ENCODE data around the gene CDK5.
A peak's percentile ranks its signal among the peaks of the same experiment; 100 is the strongest.

Gene CDK5

DNA sequence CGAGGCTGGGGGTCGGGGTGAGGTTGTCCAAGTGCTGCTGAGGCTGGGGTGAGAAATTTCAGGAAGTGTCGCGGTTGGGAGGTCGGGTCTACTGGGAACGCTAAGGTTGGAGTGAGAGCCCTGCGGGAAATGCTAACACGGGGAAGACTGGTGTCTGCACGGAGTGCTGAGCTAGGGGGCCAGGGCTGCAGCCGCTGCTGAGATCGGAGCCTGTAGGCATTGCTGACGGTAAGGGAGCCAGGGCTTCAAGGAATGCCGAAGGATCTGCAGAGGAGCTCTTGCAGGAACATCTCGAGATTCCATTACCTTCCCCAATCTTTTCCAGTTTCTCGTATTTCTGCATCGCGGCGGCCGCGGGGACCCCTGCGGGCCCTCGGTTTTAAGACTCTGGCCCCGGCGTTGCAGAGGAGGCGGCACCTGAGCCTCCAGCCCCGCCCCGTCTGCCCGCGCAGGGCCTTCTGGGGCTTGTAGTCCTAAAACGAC lies at the start of gene CDK5:
CDK5 (minus strand) TSS at position 392 of the 483 bp plus-strand sequence; CDS start at position 343, 49 bp downstream.
- no peak for DNase-seq

DNA sequence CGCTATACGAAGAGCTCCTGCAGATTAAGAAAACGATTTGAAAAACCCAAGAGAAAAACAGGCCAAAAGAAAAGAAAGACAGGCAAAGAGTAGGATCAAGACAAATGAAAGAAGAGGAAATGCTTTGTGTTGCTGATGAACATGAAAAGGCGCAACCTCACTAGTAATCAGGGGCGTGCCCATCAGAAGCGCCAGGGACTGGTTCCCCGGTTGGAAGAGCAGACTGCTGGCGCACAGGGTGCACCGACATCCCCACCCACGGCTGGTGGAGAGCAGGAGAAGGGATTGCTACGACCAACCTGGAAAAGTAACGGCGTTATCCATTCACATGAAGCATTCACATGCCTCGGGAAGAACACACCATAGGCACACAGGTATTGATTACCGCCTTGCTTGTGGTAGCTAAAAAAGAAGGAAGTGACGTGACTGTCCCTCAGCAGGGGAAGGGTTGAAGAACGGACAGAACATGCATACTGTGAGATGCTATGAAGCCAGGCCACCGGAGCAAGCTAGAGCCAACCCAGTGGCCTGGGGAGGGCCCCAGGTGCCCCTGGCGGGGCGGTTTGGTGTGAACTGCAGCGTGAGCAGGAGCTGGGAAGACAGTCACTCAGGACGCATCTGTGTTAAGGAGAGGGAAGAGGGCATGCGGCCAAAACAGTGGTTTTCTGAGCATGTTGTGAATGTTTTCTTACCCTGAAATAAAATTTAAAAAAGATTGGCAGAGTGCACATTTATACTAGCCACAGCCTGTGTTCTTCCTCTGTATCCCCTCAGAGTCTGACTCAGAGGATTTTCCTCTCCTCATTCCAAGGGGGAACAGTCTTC lies 46.9 kb upstream of the CDK5 start:
- no peak for DNase-seq

DNA sequence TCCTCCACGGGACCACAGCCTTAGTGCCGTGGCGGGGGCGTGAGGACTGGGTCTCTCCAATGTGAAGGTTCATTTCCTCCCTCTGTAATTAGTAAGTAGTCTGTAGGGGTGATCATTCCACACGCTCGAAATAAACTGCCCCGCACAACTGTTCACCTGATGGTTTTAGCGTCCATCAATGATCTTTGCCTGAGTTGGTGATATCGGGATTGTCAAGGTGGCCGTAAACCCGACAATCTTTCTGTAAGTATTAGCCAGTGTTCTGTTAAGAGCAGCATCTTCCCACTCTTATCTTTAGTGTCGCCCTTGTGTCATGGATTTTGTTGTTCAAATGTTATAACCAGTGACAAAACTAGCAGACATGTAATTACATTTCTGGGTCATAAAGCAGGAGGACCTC lies 46.3 kb upstream of the CDK5 start:
- no peak for DNase-seq

DNA sequence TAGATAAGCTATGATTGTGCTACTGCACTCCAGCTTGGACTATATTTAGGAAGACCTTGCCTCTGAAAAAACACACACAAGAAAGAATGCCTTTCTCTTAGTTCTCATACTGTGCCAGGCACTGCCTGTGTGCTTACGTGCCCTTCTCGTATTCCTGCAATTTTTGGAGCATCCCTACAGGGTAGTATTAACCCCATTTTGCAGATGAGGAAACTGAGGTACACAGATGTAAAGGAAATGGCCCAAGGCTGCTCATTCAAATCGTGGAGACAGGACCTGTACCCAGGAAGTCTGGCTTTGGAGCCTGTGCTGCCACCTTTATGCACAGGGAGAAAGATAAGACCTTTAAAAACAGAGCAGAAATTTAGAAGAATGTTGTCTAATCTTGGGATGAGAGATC lies 45.3 kb upstream of the CDK5 start:
- DNase-seq: no peak

DNA sequence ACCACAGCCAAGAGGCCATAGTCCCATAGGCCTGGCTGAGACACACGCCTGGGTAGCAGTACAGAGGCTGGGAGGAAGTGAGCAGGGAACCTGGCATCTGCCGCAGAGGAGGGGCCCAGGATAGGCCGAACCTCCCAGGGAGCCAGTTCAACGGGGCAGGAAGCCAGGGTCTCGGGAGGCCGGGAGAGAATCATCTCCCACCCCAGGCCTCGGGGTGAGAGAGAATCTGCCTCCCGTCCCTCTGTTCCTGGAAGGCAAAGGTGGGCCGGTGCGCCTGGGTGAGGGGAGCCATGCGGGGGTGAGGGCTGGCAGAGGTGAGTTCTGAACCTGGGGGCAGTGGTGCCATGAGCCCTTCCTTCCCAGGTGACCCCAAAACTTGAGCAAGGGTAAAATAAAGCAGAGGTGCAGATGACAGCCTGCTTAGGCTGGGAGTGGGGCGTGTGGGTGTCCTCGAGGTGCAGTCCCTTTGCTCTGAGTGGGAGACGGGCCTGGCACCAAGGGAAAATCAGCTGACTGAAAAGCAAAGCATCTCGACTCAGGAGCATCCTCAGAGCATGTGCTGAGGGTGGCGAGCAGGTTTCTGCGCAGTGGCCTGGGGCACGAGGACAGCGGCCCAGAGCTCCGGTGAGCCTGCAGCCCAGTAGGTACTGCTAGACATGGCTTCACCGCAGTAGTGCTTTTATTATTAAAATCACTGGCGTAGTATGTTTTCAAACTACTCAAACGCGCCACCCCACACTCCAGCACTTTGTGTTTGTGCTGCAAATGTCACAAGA lies 44.1 kb upstream of the CDK5 start:
- DNase-seq: no peak

DNA sequence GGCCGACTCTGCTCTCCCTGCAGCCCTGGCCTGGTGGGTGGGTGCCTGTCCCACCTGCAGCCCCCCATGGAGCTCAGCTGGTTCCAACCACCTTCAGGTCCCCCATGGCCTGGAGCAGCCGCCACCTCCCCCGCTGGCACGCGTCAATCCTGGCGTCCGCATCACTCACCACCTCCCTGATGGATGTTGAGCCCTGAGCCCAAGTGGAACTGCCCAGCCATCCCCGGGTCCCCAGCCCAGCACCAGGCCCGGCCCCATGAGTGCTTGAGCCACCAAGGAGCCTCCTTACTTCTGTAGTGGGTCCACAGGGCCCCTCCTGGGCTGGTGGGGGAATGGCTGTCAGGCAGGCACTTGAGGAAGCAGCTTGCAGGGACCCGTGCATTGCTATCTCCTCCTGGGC lies 43.2 kb upstream of the CDK5 start:
- DNase-seq: no peak

DNA sequence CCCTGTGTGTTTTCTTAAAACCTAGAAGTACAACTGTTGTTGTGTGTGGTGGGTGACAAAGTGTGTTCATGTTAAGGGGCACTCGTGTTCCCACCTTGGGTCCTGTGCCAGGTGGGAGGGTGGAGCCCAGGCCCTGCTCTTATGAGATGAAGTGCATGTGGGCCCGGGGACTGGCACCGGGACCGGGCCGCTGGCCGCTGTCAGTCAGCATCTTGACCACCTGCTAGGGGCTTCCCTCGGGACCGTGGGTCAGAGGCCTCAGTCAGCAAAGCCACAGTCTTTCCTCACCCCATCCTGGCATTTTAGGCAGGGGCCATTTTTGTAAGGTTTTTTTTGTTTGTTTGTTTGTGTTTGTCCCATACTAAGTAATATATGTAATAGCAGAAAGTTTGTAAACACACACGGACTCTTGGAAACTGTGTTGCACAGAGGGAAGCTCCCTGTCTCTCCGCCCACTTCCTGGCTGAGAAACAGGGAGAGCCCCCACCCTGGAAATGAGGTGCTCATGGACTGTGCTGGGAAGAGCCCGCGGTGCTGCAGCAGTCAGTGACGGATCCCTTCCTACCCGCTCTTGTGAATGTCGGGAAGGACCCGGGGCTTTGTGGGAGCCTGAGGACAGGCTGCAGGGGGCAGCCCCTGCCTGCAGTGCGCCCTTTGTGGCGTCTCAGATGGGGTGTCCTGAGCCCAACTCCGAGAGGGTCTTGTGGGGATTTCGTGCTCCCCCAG lies 42.0 kb upstream of the CDK5 start:
- no peak for DNase-seq

DNA sequence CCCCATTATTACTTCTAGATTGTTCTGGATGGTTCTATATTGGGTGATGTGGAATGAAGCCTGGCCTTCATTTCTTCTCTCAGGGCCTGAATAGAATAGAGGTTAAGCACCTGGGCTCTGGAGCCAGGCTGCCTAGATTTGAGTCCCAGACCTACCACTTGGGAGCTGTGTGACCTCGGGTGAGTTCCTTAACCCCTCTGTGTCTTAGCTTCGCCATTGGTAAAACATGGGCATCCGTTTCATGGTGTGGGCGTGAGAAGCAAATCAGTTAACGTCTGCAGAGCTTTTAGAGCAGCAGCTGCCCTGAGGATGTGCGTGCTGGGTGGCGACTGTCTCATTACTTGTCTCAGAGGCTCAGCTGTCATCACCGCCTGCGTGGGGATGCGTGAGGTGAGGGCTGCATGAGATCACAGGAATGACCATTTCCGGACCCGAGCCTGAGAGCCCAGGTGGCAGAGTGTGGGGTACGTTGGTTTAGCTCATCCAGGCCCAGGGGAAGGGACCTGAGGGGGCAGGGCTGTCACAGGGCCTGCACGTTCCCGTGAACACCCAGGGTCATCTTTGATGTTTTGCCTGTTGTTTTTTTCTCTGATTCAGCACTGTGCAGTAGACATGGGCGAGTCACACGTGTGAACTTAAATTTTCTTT lies 38.3 kb upstream of the CDK5 start:
- no peak for DNase-seq

DNA sequence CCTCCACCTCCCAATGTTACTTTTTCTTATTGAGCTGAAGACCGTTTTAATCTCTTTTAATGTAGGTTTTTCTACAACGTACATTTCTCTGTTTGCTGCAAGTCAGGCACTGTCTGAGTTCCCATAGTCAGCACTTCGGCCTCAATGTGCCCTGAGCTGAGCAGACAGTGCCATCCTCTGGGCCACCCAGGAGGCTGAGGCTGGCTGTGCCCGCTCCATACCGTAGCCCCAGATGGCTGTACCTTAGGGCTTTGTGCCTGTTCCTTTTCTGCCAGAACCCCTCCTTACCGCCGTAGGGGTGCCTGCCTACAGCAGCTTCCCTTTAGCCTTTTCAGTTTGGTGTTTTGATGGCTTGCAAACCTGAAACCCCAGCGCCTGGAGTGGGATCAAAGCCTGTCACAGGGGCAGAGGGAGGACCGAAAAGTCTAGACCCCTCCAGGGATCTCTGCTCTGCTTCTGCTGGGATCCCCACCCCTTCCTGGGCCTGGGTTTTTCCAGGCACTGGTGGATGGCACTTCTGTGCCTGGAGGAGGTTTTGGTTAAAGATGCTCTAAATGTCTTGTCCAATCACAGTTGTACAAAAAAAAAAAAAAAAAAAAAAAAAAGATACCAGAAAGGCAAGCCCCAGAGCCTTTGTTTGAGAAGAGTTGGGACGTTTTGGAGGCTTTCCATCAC lies 37.6 kb upstream of the CDK5 start:
- no peak for DNase-seq

DNA sequence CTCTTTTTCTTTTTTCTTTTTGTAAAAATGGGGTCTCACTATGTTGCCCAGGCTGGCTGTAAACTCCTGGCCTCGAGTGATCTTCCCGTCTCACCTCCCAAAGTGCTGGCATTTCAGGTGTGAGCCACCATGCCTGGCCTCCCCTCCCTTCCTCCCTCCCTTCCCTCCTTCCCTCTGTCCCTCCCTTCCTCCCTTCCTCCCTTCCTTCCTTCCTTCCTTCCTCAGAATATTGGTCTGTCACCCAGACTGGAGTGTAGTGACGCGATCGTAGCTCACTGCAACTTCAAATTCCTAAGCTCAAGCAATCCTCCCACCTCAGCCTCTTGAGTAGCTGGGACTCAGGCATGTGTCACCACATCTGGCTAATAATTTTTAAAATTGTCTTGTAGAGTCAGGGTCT lies 37.0 kb upstream of the CDK5 start:
- no peak for DNase-seq

DNA sequence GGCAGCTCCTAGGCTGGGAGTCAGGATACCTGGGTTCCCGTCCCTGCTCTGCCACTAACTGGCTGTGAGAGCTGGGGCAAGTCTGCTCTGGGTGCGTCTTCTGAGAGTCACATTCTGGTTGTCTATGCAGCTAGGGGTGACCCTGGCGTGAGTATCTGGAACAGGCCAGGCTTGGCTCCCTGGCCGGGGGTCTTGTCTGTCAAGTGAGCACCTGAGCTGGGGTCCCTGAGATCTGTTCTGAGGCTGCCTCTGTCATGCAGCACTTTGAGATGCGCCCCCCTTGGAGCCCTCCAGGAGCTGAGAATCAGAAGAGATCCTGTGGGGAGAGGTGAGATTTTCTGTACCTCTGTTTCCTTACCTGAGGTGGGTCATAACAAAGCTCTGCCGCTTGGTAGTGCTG lies 36.1 kb upstream of the CDK5 start:
- no peak for DNase-seq

DNA sequence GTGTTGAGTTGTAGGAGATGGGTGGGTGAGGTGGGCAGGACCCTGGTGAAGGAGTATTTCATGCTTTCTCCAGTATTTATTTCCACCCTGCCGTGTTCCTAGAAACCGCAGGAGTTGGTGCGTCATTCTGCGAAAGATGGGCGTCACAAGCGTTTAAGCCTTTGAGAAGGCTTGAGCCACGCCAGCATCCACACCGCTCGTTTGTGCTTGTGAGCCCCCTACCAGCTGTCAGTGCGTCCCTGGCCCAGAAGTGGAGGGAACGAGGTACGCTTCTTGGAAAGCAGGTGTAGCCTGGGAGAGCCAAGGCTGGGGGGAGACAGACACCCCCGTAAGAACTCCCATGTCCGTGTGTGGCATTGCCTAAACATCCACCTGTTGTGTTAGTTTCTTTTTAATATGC lies 34.3 kb upstream of the CDK5 start:
- no peak for DNase-seq

DNA sequence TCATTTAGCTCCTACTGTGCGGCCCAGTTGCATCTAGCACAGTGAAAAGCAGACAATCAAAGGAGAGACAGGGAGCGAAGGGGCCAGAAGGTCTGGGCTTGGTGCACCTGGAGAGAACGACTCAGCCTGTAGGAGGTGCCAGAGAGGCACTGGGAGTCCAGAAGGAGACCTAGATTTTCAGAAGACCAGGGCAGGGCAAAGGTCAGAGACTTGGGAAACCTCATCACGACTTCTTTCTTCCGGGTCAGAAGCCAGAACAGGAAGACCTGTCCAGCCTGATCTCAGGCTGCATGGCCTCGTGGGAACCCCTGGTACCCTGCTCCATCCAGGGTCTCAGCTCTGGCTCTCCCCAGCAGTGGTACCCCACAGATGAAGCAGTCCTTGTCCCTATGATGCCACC lies 33.7 kb upstream of the CDK5 start:
- DNase-seq: no peak

DNA sequence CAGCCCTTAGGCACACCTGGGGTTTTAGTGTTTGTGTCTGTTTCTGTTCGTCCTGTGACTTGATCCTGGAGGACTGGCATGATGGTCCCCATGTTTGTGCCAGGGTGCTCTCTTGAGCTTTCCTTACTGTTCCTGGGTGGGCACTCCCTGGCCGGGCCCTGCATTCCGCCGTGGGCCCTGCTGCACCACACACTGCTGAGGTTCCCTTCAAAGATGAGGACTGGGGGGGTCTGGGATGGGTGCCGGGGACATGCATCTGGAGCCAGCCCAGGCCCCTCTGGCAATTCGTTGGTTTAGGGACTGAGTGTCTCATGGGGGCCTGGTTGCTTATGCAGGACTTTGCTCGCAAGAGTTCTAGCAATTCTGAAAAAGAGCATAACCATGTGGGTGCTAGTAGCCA lies 33.3 kb upstream of the CDK5 start:
- no peak for DNase-seq

DNA sequence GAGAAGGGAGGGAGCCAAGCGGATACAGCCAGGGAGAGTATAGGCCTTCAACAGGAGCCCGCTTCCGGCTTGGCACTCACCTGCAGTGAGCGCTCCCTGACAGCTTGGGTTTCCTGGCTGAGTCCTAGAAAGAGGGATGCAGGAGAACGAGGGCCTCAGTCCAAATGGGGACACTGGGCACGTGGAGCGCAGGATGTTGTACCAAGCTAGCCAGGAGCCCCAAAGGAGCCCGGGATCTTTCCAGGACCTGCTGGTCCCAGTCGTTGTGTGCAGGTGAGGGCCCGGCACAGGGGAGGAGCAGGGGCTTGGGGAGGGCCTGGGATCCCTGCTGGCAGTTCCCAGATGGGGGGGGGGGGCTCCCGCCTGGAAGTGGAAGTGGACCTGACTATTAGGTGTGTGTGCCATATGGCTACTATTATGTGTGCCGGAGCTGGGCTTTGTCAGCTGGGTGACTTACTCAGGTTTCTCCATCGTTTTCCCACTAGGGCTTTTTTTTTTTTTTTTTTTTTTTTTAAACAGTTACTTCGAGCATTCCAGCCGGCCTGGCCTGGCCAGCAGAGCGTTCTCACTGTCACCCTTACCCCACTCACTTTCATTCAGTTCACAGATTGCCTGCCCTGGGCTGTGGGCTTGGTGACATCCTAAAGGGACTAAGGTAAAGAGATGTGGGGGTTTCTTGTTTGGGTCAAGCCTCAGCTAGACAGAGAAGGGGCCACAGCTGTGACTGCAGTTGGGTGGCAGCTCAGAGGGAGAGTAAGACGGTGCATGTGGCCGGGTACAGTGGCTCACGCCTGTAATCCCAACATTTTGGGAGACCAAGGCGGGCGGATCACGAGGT lies 32.4 kb upstream of the CDK5 start:
- DNase-seq: no peak

DNA sequence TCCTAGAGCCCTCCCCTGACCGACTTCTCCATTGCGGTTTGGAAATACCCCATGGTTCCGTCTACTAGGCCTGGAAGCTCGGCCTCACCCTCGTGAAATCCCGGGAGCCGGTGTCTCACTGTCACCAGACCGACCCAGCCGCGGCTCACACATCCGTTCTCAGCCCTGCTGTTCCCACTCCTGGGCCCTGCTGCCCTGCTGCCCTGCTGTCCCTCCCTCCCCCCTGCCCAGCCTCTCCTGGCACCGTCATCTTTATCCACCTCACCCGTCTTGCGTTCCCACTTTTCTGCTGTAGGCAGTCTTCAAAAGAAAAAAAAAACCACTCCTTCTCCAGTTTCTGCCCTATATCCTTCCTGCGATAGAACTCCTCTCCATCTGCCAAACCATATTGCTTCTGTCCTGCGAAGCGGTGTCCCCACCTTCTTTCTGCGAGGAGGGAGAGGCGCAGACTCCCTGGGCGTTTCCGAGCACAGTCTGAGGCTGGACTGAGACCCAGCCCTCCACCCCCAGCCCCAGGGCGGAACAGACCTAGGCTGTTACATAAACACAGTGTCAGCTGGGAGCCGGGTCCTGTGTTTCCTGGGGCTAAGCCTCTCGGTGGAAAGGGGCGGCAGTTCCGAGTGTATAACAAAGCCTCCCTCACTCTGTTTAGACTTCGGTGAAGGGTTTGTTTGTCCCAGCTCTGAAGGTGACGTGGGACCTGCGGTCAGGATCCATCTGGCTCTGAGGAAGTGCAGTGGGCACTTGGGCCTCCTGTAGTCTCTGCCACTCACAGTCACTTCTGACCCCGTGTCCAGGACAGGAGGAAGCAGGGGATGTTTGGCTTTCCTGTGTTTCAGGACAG lies 31.4 kb upstream of the CDK5 start:
- DNase-seq: peak in 1 of 2 donors; percentile 67

DNA sequence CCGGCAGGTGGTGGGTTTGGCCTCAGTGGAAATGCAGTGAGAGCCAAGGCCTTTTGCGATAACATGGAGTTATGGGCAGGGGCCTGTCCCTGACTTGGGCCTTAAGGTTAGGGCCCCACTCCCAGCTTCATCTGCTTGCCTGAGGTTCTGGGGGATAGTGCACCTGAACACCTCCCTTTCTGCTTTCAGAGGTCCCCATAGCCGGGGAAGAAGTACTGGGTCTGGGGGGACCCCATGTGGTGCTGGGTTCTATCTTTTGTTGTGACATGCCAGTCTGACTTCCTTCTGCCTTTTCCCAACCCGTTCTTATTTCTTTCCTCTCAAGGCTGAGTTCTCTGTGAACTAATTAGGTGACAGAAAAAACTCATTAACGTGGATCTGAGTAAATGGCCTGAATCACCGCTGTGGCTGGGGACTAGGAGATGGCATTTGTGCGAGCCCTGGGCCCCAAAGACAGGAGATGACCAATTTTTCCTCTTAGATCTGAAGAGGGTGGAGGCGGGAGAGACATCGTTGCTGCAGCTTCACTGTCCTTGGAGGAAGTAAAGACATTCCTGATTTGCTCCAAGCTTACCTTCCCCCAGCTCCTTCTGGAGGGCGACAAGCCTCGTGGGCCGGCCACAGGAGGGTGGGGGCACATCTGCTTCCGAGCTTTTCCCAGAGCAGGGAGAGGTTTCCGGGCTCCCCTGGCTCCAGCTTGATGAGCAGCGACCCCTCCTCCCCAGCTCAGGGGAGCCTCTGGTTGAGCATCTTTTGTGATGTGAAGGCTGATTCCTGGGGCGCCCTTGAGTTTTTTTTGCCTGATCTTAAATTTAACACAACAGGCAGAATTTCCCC lies 30.5 kb upstream of the CDK5 start:
- peak in 1 of 2 donors; percentile 67 for DNase-seq

DNA sequence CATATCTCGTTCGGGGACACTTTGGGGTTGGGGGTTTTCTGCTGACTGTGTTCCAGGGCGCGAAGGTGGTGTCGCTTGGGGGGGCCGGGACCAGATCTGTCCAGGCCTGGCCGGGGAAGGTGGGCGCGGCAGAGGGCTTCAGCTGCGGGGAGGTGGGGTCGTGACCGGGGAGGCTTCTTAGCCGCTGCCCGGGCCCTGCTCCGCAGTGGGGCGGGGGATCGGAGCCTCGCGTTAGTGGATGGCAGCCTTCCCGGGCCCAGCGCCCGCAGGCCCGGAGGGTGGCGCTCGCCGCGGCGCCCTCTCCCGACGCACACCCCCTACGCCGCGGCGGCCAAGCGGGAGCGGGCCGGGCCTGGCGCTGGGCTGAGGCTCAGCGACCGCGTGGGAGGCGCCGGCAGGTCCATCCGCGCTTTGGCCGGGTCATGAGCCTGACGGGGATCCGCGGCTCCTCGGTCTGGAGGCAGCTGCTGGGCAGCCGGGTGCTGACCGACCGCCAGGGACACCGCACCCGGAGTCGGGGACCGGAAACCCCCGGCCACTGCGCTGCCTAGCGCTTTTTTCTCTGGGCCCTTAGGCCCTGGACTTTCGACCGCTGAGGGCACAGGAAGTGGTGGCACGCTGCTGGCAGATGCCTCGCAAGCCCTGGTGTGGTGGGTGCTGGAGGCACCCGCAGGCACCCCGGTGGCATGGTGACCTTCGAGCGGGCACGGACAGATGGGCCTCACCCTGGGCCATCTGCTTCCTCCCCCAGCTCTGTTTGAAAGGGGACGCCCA lies 29.7 kb upstream of the CDK5 start:
- DNase-seq: peak in 1 of 2 donors; percentile 42

DNA sequence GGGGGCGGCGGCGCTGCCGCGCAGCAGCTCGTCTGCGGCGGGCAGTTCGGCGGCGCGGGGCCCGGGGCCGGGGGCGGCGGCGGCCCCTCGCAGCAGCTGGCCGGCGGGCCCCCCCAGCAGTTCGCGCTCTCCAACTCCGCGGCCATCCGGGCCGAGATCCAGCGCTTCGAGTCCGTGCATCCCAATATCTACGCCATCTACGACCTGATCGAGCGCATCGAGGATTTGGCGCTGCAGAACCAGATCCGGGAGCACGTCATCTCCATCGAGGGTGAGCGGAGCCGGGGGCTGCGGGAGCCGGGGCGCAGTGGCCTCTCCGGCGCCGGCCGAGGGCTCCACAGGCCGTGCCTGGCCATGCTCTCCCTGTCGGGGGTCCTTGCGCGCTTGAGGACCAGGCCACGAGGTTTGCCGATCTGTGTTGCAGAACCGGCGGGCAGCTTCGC lies 29.1 kb upstream of the CDK5 start:
- DNase-seq: no peak

Data from bone marrow (tissue), 2 donors.